ENCODE measurements around the gene NUDT2.
"Not testable (repeated sequence)": the region's sequence is repeated elsewhere in the genome, so short reads cannot be mapped to it uniquely, and the experiment has no call there.

Gene NUDT2

GRCh38 chr9:34328987-34329832 lies at the start of gene NUDT2, which contains the start of gene KIF24:
Gene NUDT2, plus strand, starts transcription at chr9:34329569. Its CDS starts 9,471 bp downstream, at chr9:34339040.
Gene KIF24, minus strand, starts transcription at chr9:34329268. Its CDS starts 17,922 bp downstream, at chr9:34311346.
- DNase-seq: peak; percentile 100

GRCh38 chr9:34282096-34282495 lies 47.3 kb upstream of the NUDT2 start:
- DNase-seq: no peak

DNA sequence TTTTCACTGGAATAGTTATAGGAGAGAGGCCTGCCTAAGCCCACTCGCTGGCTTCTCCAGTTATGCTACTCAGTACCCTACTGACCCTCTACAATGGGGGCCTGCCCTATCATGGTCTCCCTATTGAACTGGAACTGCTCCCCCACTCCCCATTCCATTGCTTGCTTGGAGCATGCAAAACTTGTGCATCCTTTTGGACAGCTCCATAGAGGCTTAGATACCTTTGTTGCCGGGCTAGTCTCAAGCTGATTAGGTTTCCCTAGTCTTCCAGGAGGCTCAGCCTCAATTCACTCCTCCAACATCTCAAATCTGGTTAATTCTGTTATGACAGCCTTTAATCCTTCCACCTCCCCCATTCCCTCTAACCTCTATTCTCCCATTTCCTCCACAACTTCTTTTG lies 40.2 kb upstream of the NUDT2 start:
- DNase-seq: no peak

GRCh38 chr9:34291023-34291422 lies 38.3 kb upstream of the NUDT2 start:
- DNase-seq: no peak

- DNase-seq: no peak
These were observed 37.9 kb upstream of the NUDT2 start for GRCh38 chr9:34291423-34291822.

DNA sequence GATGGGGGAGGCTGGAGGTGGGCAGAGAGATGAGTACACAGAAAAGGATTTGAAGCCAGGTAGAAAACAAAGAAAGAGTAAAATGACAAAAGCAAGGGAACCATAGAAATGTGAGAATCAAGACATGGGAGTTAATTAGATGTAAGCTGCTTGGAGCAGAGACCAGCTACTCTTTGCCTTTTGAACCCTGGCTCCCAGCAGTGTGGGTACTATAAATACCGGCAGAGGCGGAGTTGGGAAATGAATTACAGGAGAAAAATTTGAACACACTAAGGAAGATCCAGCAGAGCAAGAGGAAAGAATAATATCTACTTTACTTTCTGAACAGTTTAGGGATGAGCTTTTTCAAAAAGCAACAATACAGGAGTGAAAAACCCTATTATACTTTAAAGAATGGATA lies 36.8 kb upstream of the NUDT2 start:
- DNase-seq: no peak

GRCh38 chr9:34301064-34301463 lies 28.3 kb upstream of the NUDT2 start:
- not testable (repeated sequence) for DNase-seq

GRCh38 chr9:34308316-34308715 lies 21.1 kb upstream of the NUDT2 start:
- not testable (repeated sequence) for DNase-seq

GRCh38 chr9:34310215-34310614 lies 19.2 kb upstream of the NUDT2 start:
- DNase-seq: no peak

DNA sequence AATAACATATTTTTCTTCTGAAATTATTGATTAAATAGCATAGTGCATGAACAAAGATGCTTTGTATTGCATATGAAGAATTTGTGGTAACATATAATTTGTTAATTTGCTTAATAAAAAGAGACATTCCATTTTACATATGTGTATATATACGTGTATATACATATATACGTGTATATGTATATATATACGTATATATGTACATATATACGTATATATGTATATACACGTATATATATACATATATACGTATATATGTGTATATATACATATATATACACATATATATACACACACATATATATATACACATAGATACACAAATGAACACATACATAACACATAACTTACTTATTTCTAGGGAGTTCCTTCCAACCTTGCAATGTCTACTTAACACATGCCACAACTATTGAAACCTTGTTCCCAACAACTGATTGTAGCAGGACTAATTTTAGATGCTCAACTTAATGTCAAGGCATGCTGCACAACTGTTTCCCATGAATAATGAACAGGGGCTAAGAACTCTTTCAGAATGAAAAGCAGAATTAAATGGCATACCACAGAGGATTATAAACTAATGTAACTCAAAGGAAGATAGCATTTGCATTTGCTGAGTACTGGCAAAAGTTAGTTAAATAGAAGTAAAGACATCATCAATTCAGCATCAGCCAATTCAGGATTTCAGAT lies 17.7 kb upstream of the NUDT2 start:
- DNase-seq: no peak

DNA sequence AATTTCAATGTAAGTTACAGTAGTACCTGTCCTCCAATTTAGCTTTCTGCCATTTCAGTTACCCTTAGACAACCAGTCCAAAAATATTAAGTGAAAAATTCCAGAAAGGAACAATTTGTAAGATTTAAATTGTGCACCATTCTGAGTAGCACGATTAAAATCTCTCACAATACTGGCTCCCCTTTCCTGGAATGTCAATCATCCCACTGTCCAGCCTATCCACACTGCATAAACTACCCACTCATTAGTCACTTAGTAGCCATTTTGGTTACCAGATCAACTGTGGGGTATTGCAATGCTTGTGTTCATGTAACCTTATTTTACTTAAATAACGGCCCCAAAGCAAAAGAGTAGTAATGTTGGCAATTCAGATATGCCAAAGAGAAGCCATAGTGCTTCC lies 11.9 kb upstream of the NUDT2 start:
- DNase-seq: no peak

- DNase-seq: no peak
These were observed 11.1 kb upstream of the NUDT2 start for GRCh38 chr9:34318163-34318790.

- DNase-seq: no peak
These were observed 7.9 kb upstream of the NUDT2 start for GRCh38 chr9:34321451-34321850.

DNA sequence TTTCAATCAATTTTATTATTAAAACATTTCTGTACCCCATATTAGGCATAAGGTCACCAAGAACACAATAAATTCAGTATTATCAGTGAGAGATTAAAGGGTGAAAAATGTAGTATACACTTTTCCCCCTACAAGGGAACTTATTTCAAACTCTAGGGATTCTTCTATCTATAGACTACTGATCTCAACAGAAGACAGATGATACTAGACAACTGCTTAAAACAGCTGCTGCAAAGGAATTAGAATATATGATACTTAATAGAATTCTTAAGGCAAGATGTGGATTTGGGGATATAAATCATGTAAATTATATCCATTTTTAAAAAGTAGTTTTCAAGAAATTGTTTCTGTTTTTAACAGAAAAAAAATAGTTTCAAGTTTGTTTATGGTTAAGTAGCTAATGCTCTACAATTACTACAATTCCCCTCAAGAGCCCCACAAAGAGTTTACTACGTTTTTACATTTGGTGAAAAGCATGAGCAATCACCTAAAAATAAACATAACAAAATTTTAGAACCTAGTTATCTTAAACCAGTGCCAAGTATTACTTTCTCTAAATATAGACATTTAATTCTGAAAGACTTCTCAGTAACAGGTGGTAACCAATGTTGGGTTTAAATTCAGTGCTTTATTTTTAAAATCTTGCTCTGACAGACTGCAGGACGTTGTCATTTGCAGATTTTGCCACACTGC lies 6.3 kb upstream of the NUDT2 start:
- no peak for DNase-seq

DNA sequence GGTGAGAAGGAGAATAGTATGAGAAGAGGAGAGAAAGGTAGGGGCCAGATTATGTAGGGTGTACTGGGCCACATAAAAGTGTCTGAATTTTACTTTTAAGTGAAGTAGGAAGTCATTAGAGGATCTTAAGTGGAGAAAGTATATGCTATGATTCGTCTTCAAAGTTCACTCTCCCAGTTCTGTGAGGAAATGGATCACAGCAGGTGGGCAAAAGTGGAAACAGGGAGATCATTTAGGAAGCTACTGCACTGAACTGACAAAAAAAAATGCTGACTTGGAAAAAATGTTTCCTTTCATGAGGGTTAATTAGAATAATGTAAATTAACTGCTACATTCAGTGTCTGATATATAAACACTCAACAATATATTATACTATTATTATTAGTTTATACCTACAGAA lies 2.7 kb upstream of the NUDT2 start:
- no peak for DNase-seq

GRCh38 chr9:34328500-34328986 lies 826 bp upstream of the NUDT2 start:
- DNase-seq: peak; percentile 31

GRCh38 chr9:34331196-34331595 lies 1.8 kb downstream of the NUDT2 start:
- no peak for DNase-seq

DNA sequence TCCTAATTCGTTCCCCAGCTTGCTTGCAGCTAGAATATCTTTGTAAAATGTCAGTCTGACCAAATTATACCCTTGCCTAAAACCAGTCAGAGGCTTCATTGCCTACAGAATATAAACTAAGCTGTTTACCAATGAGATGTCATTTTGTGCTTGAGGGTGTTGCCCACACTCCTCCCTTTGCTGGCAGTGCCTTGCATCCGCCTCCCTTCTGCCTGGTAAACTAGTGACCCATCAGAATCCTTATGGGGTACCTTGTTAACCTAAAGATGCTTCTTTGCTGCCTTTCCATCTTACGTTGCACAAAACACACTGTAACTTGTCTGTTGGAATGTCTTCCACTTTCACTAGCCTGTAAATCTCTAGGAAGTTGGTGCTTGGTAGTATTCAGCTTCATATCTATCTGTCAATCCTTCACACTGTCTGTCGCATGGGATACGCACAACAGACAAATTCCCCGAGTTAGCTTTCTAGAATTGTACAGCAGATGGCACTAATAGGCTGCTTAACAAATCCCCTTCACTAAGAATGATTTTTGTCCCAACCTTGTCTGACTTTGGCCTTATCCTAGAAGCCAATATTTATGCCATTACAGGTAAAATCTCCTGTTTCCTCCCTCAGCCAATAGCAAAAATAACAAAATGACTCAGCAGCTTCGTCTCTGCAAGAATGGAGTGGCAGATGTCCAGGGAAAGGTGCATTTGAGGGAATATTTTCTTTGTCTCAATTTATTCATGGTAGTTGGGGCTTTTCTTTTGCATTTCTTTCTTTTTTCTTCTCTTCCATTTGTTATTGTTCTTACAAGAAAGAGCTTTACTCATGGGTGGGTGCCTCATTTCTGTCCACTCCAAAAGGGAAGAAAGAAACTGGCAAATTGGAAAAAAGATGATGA lies 3.0 kb downstream of the NUDT2 start:
- DNase-seq: peak; percentile 24

DNA sequence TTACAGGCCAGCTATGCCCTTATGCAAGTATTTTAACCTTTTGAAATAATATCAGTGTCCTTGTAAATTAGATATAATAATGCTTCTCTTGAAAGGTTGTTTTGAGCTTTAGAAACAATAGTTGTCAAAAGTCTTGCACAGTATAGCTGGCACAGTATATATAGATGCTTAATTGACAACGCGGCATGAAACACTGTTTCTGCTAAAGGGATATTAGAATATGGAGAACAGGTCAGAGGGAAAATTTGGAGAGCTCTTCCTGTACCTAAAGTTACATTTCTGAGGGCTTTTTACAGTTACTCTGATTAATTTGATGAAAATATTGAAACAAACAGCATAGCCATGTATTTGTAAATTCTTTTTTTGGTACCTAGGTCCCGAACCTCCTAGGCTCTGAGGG lies 4.5 kb downstream of the NUDT2 start:
- no peak for DNase-seq

DNA sequence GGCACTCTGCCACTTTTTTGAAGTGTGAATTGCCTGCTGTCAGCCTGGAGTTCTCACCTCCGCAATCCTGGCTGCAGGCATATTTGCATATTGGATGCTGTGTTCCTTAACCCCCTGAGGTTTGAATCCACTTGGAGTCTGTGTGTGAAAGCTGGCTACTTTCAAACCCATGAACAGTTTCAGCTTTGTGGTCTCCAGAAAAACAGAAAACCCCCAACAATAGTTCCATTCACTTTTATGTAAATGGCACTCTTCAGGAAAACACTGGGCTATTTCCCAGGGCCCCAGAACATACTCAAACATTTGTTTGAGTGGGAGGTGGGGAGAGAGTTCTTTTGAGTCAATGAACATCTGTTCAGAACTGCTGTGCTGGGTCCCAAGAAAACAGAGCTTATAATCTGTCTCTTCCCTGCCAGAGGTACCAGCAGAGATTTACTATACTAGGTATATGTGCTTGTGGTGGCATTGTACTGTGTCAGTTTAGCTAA lies 5.0 kb downstream of the NUDT2 start:
- no peak for DNase-seq

- no peak for DNase-seq
These were observed 5.5 kb downstream of the NUDT2 start for GRCh38 chr9:34334916-34335315.

DNA sequence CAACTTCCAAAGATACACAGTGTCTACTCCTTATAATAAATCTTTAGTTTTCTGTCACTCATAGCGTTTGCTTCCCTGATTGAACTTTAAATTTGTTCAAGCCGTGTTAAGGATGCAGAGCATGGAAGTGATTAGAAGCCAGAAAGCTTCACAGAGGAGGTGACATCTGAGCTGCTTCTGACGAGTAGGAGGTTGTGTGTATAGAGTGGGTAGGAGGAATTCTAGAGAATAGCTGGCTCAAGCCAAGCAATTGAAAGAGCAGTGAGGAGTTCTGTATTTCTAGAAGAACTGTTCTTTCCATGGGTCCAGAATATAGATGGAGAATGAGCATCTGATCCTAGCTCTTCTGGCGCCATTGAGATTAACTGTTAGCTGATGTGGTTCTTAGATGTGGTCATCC lies 6.0 kb downstream of the NUDT2 start:
- DNase-seq: no peak
